Measurements from ENCODE around the gene RBFOX2. TPM values are rescaled to one million over a fixed set of nuclear protein-coding genes. Genes with fewer than 3 reads are reported as not detected.

Gene RBFOX2
- total and polyA plus RNA-seq, 3 donors from 2014 or later = 53.4 to 85.2 (median 63.9) TPM

- Histone ChIP-seq H3K4me1 (no peaks in the 10 kb centered on the region), H3K9me3 (no peaks in the 10 kb centered on the region), H3K4me3 (no peak overlapping the region), H3K27ac (no peak overlapping the region), H3K27me3 (no peaks in the 10 kb centered on the region), H3K36me3 (ENCODE audit: low read depth, missing control alignments) (no peaks in the 10 kb centered on the region)
- no peak for DNase-seq
- TF ChIP-seq POLR2A (IDR thresholded peaks at IDR 0.05) = no peak
- TF ChIP-seq CTCF (IDR thresholded peaks at IDR 0.05) = no peak
- 93 to 97% methylated on average over 1 of the region's 1 CpG for WGBS, 2 donors
- intact Hi-C loops (cut with DNase I; ENCODE audit: low total_unique reads) = no loop called here
Measured at GRCh38 chr22:35938226-35938625, 90.4 kb downstream of the RBFOX2 start.

DNA sequence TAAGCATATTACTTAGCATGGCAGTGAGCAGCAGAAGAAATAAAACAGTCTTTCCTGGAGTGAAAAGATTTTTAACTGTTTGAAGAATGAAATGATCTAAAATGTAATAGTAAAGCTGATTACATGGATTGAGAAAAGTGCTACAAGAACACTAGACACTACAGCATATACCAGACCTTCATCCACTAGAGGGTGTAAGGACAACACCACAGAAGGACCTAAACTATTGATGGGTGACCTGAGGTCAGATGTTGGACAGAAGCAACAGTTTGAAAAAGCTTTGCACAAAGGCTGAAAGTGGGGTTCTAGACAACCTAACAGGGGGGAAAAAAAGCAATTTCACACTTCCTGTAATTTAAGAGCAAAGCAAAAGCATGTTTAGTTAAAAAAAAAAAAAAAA, 97.7 kb downstream of the RBFOX2 start:
- TF ChIP-seq CTCF (IDR thresholded peaks at IDR 0.05) (peak; percentile 17 to 62 (median 47)), POLR2A (IDR thresholded peaks at IDR 0.05) (no peak)
- peak; percentile 34 for DNase-seq
- Histone ChIP-seq H3K27me3 (no peaks in the 10 kb centered on the region), H3K9me3 (no peaks in the 10 kb centered on the region), H3K4me3 (no peak overlapping the region), H3K36me3 (ENCODE audit: low read depth, missing control alignments) (no peaks in the 10 kb centered on the region), H3K27ac (no peak overlapping the region), H3K4me1 (no peaks in the 10 kb centered on the region)
- intact Hi-C loops (cut with DNase I; ENCODE audit: low total_unique reads) = no loop called here

- Histone ChIP-seq H3K4me1 (no peaks in the 10 kb centered on the region), H3K27ac (no peak overlapping the region), H3K9me3 (no peaks in the 10 kb centered on the region), H3K36me3 (ENCODE audit: low read depth, missing control alignments) (no peaks in the 10 kb centered on the region), H3K4me3 (no peak overlapping the region), H3K27me3 (no peaks in the 10 kb centered on the region)
- no peak for DNase-seq
- TF ChIP-seq POLR2A (IDR thresholded peaks at IDR 0.05) (no peak), CTCF (IDR thresholded peaks at IDR 0.05) (no peak)
- WGBS, 2 donors = 90 to 94% methylated on average over 3 of the region's 3 CpGs
- intact Hi-C loops (cut with DNase I; ENCODE audit: low total_unique reads) = no loop called here
Measured at GRCh38 chr22:35928285-35928798, 100.3 kb downstream of the RBFOX2 start.

GRCh38 chr22:35923026-35923425, 105.6 kb downstream of the RBFOX2 start:
- WGBS, 2 donors = 87 to 94% methylated on average over 2 of the region's 2 CpGs
- no peaks in the 10 kb centered on the region for H3K4me1 ChIP-seq
- no peaks in the 10 kb centered on the region for H3K9me3 ChIP-seq
- TF ChIP-seq CTCF (IDR thresholded peaks at IDR 0.05) (no peak), POLR2A (IDR thresholded peaks at IDR 0.05) (no peak)
- no peak for DNase-seq
- no peak overlapping the region for H3K4me3 ChIP-seq
- H3K27ac ChIP-seq = no peak overlapping the region
- intact Hi-C loops (cut with DNase I; ENCODE audit: low total_unique reads) = no loop called here
- H3K36me3 ChIP-seq (ENCODE audit: low read depth, missing control alignments) = no peaks in the 10 kb centered on the region
- H3K27me3 ChIP-seq = no peaks in the 10 kb centered on the region

- Histone ChIP-seq H3K4me3 (no peak overlapping the region), H3K27me3 (no peaks in the 10 kb centered on the region), H3K9me3 (no peaks in the 10 kb centered on the region), H3K27ac (no peak overlapping the region), H3K36me3 (ENCODE audit: low read depth, missing control alignments) (no peaks in the 10 kb centered on the region), H3K4me1 (no peaks in the 10 kb centered on the region)
- DNase-seq = peak; percentile 73
- TF ChIP-seq POLR2A (IDR thresholded peaks at IDR 0.05) = no peak
- TF ChIP-seq CTCF (IDR thresholded peaks at IDR 0.05) = peak; percentile 32 to 45 (median 42)
- intact Hi-C loops (cut with DNase I; ENCODE audit: low total_unique reads) = no loop called here
Measured at GRCh38 chr22:35921777-35922176, 106.8 kb downstream of the RBFOX2 start.
